Activated CD8-positive, alpha-beta memory T cell treated with anti-CD3 and anti-CD28 coated beads, Interleukin-2, amount 50 U/mL, for 48 hours (primary cell): Measurements from ENCODE around the gene ADAMTS3.
"Not testable (repeated sequence)": the region's sequence is repeated elsewhere in the genome, so short reads cannot be mapped to it uniquely, and the experiment has no call there.

Experiments used
- DNase-seq: peaks from one replicate; pipeline ENCODE4 v3.0.0-alpha.2; 2020

Gene ADAMTS3

DNA sequence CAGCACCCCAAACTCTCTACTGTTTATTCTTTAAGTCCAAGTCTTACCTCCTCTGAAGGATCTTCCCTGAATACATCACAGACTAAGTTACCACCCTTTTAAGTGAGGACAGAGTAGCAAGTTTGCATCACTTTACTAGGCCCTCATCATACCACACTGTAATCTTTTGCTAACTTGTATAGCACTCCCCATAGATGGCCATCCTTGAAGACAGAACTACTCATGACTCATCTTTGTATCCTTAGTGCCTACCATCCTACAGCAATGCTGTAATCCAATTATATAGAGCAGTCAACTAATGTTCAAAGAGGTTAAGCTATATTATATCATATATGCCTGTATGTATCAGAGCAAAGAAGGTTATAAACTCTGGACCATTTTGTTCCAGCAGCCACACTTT is 101.4 kb downstream of the ADAMTS3 start:
- no peak for DNase-seq

DNA sequence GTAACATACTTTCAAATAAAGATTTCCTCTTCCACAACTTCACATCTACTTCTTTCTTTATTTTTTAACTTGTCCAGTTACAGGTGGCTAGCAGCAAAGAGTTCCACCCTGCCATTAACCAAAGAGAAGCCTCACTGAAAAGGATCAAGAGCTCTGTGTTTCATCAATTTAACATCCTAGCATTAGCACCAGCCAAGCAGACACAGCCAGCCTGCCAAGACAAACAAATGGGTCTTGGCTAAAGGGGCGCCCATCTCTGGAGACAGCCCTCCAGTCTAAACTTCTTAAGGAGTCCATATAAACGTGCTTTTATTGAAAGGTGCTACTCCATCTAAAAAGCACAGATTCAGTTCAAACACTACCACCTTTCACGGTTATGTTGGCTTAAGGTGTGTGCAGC is 105.3 kb downstream of the ADAMTS3 start:
- no peak for DNase-seq

DNA sequence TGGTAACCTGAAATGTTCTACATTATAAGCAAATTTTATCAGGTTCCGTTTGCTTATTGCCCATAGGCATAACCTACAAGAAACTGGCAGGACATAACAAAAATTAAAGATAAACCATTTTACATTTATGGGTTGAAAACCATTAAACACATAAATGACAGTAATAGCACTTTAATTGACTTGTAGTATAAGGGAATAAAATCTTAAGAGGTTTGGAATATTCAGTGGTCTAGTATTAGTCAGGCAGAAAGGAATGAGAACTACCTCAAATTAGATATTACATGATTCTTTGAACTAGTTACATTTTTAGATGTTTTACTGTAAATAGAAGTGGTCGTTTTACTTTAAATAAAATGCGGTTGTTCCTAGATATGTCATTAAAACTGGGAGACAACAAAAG is 111.9 kb downstream of the ADAMTS3 start:
- no peak for DNase-seq

DNA sequence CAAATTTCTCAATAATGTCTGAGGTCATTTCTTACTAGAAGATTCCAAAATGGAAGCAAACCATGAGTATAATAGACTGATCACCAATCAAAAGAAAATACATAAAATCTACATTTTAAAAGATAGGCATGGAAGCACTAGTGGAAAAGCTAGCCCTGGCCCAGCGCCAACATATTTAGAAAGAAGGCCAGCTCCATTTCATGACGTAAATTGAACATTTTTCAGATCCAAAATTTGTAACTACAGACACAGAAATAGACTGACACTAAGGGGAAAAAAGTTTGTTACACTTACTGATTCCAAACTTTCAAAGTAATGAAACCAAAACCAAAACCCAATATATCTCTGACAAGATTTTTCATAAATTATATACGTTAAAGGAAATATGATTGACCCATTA is 117.7 kb downstream of the ADAMTS3 start:
- no peak for DNase-seq

DNA sequence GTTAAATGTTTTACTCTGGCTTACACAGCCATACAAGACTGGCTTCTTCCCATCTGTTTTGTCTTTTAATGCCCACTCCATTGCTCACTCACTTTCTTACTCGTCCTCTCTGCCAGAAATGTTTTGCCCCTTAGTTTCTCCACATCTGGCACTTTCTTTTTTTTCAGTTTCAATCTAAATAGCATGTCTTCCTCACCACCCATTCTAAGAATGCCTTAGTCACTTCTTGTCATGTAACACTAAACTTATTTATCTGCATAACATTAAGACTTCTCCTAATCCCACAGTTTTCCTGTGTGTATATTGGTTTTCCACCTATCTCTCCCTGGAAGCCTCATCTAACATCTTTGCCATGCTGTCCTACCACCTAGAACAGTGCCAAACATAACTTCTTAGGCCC is 119.3 kb downstream of the ADAMTS3 start:
- no peak for DNase-seq

DNA sequence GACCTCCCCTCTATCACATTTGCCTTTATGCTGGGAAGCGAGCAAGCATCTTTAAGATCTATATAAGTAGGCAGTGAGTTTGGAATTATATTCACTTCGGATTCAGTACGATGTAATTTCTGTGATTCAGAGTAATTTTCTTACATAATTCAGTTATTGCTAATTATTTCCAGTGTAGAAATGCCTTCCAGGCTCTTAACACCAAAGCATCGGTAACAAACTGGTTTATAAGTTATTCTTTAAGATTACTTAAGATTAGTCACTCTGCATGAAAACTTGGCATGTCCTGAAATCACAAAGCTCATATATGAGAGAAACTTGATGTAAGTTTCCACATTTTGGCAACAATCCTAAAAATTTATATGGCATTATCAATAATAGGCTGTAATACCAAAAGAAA is 120.8 kb downstream of the ADAMTS3 start:
- DNase-seq: no peak

DNA sequence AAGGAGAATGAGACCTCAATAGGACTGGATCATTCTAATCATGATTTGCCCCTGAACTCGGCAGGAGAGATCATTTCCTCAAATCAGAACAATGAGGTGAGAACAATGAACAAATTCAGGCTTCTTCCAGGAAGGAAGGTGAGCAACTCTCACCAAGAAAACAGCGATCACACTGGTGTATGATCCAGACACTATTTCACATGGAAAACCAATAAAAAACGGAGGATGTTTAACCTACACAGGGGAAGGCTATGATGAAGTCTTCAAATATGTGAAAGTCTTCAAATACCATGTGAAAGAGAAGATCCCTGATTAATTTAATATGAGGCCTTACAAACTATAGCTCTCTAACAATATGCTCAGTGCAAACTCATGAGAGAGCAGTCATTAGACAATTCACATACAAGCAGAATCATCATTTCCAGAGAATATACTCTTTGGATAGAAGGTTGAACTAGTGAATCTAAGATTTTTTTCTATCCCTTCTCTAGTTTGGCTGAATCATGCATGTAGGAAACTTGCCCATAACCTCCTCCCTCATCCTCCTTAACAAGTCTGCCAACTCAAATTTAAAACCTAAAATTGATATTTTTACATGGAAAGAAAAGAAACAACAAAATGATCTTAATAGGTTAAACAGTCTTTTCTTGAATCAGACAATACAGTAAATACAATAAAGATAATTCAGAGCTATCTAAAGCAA is 122.5 kb downstream of the ADAMTS3 start:
- no peak for DNase-seq

DNA sequence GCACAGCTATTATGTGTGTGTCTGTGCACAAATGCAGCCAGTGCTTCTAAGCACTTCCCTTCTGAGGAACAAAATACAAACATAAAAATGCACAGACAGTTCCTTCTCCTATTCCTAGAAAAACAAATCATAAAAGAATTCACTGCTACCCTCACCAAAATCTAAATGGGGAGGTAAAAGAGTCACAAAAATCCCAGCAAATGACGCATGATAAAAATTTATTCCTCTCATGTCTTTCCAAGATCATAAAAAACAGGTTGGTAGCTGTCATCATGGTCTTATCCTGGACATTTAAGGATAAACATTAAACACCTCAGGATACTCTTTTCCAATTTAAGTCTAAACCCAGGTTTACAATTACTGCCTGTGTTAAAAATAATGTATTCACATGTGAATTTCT is 124.9 kb downstream of the ADAMTS3 start:
- no peak for DNase-seq

DNA sequence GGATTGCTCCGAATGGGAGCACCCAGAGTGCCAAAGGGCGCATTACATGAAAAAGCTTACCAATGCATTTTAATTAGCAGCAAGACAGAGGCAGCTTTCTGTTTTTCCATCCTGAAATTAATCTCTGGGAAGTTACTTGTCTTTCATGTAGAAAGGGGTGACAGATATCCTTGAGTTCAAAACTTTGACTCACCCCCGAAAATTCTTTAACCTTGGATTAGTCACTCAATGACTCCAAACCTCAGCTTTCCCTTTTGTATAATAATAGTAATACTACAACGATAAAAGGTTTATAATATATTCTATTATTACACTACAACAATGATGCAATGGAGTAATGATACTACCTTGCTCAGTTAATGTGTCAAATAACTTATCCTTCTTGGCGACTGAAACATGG is 126.3 kb downstream of the ADAMTS3 start:
- DNase-seq: no peak

DNA sequence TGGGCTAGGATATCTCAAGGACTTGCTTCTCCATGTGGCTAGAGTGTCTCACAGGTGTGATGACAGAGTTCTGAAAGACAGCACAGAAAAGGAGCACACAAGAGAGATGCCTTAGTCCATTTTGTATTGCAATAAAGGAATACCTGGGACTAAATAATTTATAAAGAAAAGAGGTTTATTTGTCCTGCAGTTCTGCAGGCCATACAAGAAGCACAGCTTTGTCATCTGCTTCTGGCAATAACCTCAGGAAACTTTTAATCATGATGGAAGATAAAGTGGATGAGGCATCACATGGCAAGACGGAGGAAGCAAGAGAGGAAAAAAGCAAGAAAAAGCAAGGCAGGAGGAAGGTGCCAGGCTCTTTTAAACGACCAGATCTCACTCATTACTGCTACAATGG is 126.9 kb downstream of the ADAMTS3 start:
- DNase-seq: no peak

DNA sequence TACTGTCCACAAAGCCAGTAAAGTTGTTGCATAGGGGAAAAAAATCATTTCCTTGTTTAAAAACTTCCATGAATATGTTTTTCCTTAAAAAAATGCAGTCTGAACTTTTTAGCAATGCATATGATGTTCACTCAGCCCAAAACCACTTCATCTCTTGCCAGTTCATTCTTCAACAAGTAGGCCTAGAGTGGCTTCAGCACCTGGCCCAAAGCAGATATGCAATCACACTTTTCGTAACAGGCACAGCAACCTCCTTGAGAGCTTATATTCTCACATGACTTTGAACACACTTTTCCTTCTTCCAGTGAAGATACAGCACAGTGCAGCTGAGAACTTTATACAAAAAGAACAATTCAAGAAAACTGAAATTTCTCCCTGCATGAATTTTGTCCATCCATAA is 128.6 kb downstream of the ADAMTS3 start:
- no peak for DNase-seq

DNA sequence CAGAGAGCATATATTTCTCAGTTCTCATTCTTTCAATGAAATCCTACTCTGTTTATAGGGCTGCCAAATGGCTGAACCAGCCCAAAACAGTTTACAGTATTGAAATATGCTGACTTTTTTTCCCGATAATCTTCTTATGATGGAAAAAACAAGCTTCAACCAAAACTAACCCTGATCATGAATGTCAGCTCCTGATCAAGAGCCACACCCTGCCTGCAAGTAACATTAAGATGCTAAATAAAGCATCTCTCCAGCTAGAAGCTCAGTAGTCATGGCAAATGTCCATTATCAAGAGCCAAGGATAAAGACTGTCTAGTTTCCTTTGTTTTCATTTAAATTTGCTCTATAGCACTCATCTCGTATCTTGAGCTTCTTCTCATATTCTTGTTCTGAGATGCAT is 136.0 kb downstream of the ADAMTS3 start:
- no peak for DNase-seq

DNA sequence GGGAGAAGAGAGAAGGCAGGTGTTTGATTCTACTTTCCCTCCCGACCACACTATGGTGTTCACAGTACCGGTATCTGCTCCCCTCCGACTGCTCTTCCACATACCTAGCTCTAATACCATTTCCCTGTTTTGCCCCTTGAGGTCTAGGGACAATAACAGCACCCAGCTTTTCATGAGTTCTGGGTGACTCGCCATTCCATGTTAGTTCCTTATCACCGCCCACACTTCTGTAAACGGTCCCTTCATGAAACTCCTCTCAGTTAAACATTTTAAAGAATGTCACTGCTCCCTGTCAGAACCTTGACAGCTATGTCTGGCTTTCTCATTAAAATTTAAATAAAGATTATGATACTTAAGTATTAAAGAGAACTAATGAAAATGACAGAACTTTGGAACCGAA is 136.7 kb downstream of the ADAMTS3 start:
- no peak for DNase-seq

DNA sequence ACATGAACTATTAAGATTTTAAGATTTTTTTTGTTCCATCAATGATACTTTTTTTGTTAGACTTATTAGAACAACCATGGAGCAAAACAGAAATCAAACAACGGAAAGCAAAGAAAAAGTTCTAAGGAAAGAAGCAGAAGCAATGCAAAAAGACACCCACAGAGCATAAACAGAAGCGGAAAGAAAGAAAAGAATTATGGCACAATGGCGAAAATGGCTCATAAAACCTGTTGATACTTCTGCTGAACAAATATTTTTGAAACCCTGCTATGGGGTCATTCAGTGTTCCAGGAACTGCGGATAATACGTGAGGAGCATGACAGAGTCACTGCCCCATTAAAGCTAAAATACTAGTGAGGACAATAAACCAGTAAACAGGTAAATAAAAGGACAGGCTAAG is 138.0 kb downstream of the ADAMTS3 start:
- DNase-seq: no peak

DNA sequence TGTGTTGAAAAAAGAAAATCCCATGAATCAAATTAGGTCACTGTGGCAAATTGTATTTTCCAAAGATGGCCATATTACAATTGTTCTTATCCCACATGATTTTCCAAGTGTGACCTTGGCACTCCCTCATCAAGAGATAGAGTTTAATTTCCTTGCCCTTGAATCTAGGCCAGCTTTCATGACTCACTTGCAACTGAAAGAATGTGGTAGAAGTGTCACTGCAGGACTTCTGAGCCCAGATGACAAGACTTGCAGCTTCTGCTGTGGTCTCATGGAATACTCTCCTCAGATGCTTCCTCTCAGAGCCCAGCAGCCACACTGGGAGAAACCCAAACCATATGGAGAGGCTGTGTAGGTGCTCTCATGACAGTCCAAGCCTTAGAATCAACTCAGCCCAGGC is 139.0 kb downstream of the ADAMTS3 start:
- no peak for DNase-seq

DNA sequence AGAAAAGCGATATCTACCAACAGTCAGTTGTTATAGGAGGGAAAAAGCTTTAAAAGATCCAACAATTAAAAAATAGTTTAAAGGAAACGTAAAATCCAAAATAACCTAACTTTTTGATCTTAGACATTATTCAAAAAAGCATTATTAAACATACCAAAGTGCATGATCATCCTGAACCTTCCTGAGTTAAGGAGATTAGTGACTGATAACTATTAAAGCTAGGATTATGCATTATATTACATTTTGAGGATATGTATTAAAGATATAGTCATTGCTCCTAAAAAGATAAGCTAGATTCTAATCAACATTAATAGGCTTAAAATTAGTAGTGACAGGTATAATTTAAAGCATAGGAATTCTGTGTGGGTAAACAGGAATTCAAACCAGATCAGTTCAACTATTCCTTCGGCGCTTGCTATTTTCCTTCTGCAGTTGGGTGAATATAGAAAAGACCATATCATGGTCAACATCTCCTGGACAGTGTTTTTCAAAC is 139.6 kb downstream of the ADAMTS3 start:
- DNase-seq: no peak

DNA sequence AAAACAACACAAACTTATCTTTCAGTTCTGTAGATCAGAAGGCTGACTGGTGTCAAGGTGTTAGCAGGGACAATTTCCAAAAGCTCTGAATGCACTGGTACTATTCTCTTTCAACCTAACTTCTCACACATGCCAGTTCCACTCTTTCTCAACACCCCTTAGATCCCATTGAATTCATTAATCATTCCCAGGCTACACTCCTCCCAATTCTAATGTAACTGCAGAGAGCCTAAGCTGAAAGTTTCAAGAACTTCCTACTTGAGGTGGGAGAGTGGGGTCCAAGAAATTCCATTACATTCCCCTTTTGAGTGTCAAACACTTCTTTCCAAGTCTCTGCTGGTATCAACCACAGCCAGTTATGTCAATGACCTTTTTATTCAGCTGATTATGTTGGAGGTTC is 142.0 kb downstream of the ADAMTS3 start:
- DNase-seq: no peak

DNA sequence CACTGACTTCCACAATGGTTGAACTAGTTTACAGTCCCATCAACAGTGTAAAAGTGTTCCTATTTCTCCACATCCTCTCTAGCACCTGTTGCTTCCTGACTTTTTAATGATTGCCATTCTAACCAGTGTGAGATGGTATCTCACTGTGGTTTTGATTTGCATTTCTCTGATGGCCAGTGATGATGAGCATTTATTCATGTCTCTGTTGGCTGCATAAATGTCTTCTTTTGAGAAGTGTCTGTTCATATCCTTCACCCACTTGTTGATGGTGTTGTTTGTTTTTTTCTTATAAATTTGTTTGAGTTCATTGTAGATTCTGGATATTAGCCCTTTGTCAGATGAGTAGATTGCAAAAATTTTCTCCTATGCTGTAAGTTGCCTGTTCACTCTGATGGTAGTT is 143.1 kb downstream of the ADAMTS3 start:
- DNase-seq: not testable (repeated sequence)

DNA sequence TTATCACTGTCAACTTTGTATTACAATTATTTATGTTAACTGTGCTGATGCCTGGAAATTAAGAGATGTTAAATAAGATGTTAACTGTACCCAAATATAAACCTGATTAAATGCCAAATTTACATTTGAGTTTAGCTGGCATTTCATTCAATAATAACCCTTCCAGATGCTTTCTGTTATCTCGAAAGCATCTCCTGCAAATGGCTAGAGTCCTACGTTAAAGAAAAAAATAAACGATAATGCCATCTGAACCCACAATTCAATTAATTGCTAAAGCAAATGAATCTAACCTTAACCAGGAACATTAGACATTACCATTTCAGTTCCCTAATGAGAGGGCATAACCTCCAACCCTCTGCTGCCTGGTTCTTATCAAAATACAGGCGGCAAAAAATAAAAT is 145.0 kb downstream of the ADAMTS3 start:
- no peak for DNase-seq

DNA sequence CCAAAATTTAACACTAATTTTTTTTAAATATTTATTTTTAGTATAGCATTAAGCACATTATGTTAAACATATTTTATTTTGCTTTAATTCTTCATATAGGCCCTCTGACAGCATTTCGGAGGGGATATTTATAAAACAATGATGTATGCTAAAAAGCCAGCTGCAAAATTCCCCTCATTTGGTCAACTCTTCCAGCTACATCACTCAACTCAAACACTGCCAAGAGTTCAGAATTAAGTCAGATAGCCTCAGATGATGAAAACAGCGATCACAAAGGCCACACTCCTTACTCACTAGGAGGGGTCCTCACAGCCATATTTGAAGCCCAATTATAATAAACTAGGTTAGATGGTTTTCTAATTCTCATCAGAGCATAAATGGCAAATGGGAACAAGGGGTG is 146.6 kb downstream of the ADAMTS3 start:
- DNase-seq: no peak

DNA sequence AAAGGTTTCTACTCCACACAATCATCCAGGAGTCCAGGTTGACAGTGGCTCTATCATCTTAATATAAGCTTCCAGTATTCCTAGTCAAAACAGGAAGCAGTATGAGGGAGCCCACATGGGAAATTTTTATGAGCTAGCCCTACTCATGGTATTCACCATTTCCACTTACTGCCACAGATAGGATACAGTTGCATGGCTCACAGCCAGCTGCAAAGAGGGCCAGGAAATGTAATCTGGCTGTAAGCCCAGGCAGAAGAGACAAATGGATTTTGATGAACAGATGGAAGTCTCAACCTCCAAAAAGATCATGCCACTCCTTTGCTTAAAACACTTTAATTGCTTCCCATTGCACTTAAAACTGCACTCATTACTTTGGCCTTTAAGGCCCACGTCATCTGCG is 150.6 kb downstream of the ADAMTS3 start:
- no peak for DNase-seq

DNA sequence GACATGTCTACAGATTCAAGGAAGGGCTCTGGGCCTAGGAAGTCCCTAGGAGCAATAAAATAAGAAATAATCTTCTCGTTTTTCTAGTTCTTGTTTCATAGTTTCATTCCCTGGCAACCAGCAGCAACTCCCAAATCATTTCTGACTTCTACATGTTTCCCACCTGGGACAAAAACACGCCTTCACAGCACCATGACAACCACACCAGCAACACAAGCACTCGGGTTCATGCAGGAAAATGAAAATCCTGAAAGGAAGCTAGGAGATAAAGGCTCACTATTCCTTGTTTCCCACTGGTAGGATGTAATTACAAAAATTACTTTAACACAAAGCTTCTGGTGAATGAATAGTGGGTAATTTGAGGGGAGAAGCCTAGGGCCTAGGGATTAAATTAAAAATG is 158.9 kb downstream of the ADAMTS3 start:
- DNase-seq: no peak

DNA sequence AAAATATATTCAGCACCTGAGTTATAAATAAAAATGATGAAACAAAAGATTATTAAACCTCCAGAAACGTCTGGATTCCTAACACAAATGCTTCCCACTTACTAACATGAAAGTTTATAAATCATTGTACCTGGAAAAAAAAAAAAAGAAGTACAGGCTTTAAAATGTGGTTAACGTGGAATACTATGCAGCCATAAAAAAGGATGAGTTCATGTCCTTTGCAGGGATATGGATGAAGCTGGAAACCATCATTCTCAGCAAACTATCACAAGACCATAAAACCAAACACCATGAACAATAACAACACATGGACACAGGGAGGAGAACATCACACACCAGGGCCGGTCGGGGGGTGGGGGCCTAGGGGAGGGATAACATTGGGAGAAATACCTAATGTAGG is 160.5 kb downstream of the ADAMTS3 start:
- no peak for DNase-seq

DNA sequence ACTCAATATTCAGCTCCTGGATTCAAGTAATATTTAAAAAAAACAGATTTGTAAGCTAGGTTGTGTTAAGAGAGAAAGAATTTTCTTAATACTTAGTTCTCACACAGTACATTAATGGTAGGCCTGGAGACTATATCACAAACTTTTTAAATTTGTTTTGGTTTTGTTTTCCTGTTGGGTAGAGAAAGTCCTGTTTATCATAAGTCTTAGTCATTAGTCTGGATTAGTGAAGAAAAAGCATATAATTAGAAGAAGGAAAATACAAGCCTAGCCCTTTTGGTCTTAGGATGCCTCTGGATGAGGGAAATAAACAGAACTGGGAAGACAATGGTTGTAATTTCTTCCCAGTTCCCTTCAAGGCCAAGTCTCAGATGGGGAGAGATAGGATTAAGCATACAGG is 163.6 kb downstream of the ADAMTS3 start:
- DNase-seq: no peak

DNA sequence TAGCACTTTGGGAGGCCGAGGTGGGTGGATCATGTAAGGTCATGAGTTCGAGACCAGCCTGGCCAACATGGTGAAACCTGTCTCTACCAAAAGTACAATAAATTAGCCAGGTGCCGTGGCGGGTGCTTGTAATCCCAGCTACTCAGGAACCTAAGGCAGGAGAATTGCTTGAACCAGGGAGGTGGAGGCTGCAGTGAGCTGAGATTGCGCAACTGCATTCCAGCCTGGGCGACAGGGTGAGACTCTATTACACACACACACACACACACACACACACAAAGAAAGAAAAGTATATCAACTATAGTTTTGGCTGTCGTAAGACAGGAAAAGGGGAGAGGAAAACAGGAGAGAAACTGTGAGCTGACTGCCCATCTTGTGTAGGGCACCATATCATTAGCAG is 171.7 kb downstream of the ADAMTS3 start:
- DNase-seq: no peak
